Endometrial microvascular endothelial cells (primary cell): ENCODE measurements around the gene ERVFRD-1. TPM values are rescaled to one million over a fixed set of nuclear protein-coding genes. Genes with fewer than 3 reads are reported as not detected.

Source experiments
- in situ Hi-C: cut with HindIII; loops from 2 replicates; pipeline ENCODE4 v1.10.0; 2017; ENCODE audit warnings: low sequenced_read_pairs, low pct_unique_long_range_greater_than_20kb; ENCODE audit errors: inconsistent ontology term
- total RNA-seq: library from RNA; depleted of rRNA; stranded (reverse); fragments of >200 nt; gene quantifications from one replicate; pipeline ENCODE4 v1.2.3, GENCODE V29; 2015; ENCODE audit errors: inconsistent ontology term

ERVFRD-1 gene
- total RNA-seq, 1 donor from 2014 or later, result 2.0 TPM

GRCh38 chr6:11064836-11065235, 46.7 kb downstream of the ERVFRD-1 start:
- in situ Hi-C loops, result no loop called here

- in situ Hi-C loops, result no loop called here
Measured at GRCh38 chr6:11062715-11063114, 48.8 kb downstream of the ERVFRD-1 start.

- in situ Hi-C loops, result no loop called here
Measured at GRCh38 chr6:11062083-11062482, 49.4 kb downstream of the ERVFRD-1 start.

GRCh38 chr6:11058406-11058805, 53.1 kb downstream of the ERVFRD-1 start:
- in situ Hi-C loops, result no loop called here

- in situ Hi-C loops, result no loop called here
Measured at GRCh38 chr6:11056871-11057270, 54.7 kb downstream of the ERVFRD-1 start.

- in situ Hi-C loops, result no loop called here
Measured at GRCh38 chr6:11055127-11055627, 56.3 kb downstream of the ERVFRD-1 start.

GRCh38 chr6:11054722-11055121, 56.8 kb downstream of the ERVFRD-1 start:
- in situ Hi-C loops, result no loop called here

GRCh38 chr6:11053307-11053706, 58.2 kb downstream of the ERVFRD-1 start:
- in situ Hi-C loops, result no loop called here

Other genes starting within 250 kb of the ERVFRD-1 start
- not detected for gene GCM2, start 229.7 kb downstream of the ERVFRD-1 start, total RNA-seq
- not detected for gene SYCP2L, start 224.7 kb downstream of the ERVFRD-1 start, total RNA-seq
- not detected for gene ELOVL2, start 67.4 kb downstream of the ERVFRD-1 start, total RNA-seq
- 13.3 TPM for gene SMIM13, start 17.9 kb downstream of the ERVFRD-1 start, total RNA-seq
- gene NEDD9, start 120.9 kb upstream of the ERVFRD-1 start, total RNA-seq, result 53.2 TPM